Measurements from ENCODE around the gene OXGR1. TPM values are rescaled to one million over a fixed set of nuclear protein-coding genes. Genes with fewer than 3 reads are reported as not detected.

OXGR1 gene
- total and polyA plus RNA-seq, 2 of the 4 experiments (the other 2 are of a cell fraction), result not detected

GRCh38 chr13:97004886-97005285 lies 10.6 kb upstream of the OXGR1 start:
- no peak overlapping the region for H3K27ac ChIP-seq (ENCODE audit: insufficient read depth, low read length)
- no peak overlapping the region for H3K9ac ChIP-seq (ENCODE audit: low read depth, low read length)
- no peaks in the 10 kb centered on the region for H4K20me1 ChIP-seq (ENCODE audit: insufficient read depth, low read length)
- no peaks in the 10 kb centered on the region for H3K79me1 ChIP-seq (ENCODE audit: low read depth in 1 of 2, low read length in 2 of 2)
- ATAC-seq (ENCODE audit: low read depth), result no peak
- peak overlapping the region; percentile 31 for H2BK20ac ChIP-seq (ENCODE audit: low read depth, low read length)
- H3K56ac ChIP-seq (ENCODE audit: extremely low read depth, insufficient read depth, low read length), result peak overlapping the region; percentile 52; the same call in 1 of the 2 replicates
- H4K8ac ChIP-seq (ENCODE audit: low read depth in 2 of 2, low read length in 2 of 2), result 0 out of 4 replicates have a peak overlapping the region, but pooled peaks of 1 of the 2 experiments have one; percentile 7
- H3K4me2 ChIP-seq (ENCODE audit: low read depth, low read length), result peak overlapping the region; percentile 57
- intact Hi-C loops (cut with micrococcal nuclease), result no loop called here
- peaks cover 15% of the 10 kb centered on the region for H3K9me1 ChIP-seq (ENCODE audit: insufficient read depth, low read length)
- H2BK5ac ChIP-seq (ENCODE audit: low read depth, low read length, poor library complexity, severe bottlenecking), result no peak overlapping the region
- no peak overlapping the region for H4K5ac ChIP-seq (ENCODE audit: low read depth, low read length)
- in situ Hi-C loops (cut with MboI; ENCODE audit: low sequenced_read_pairs), result no loop called here
- ChIA-PET CTCF (interaction anchor here (0.6 to 1.4 kb wide), 4 partner anchors 9 to 757 kb away, joined by 3 to 4 read pairs (median 3); no protein-coding TSS in a partner anchor), POLR2A (ENCODE audit: unreplicated experiment) (no interaction called here)
- no TSS peak for BruUV-seq (replicated peaks)
- H3K4me1 ChIP-seq (ENCODE audit: control insufficient read depth, insufficient read depth, low read length), result peaks cover 9% of the 10 kb centered on the region
- no CpG with 5 or more reads among the region's 2 CpGs for WGBS, 2 experiments (ENCODE audit: extremely low coverage in 2 of 2, insufficient read length in 1 of 2)
- no peak overlapping the region; the same call in 1 of the 2 replicates for H3K23ac ChIP-seq (ENCODE audit: low read depth, low read length)
- H3K9me3 ChIP-seq (ENCODE audit: control insufficient read depth, insufficient read depth, low read length), result no peaks in the 10 kb centered on the region
- peak overlapping the region; percentile 39; the same call in 1 of the 2 replicates for H3K4ac ChIP-seq (ENCODE audit: low read depth, low read length)
- no peak for DNase-seq
- H3K27me3 ChIP-seq (ENCODE audit: control insufficient read depth, insufficient read depth, low read length), result peaks cover 5% of the 10 kb centered on the region
- no peak overlapping the region for H2BK15ac ChIP-seq (ENCODE audit: low read depth, low read length)
- no peak overlapping the region; the same call in 1 of the 2 replicates for H2AK5ac ChIP-seq (ENCODE audit: low read depth, low read length)
- peak overlapping the region; percentile 51 for H2BK120ac ChIP-seq (ENCODE audit: low read depth, low read length)
- peak overlapping the region; percentile 79 for H2AFZ ChIP-seq (replicated peaks; ENCODE audit: low read length, poor library complexity)
- no peak for TF ChIP-seq USF2 (IDR thresholded peaks at IDR 0.05; ENCODE audit: low read depth, low read length)
- no peak for TF ChIP-seq MXI1 (IDR thresholded peaks at IDR 0.05; ENCODE audit: borderline replicate concordance, low read depth, low read length)
- no peak for TF ChIP-seq RFX5 (IDR thresholded peaks at IDR 0.05; ENCODE audit: low read depth, low read length)
- TF ChIP-seq CEBPB (IDR thresholded peaks at IDR 0.05; ENCODE audit: low read depth, low read length), result no peak
- TF ChIP-seq NFE2L2 (IDR thresholded peaks at IDR 0.05; ENCODE audit: low read depth, low read length), result no peak
- no peak for TF ChIP-seq MAZ (IDR thresholded peaks at IDR 0.05; ENCODE audit: borderline replicate concordance, low read depth, low read length)
- no peak for TF ChIP-seq MAFK (IDR thresholded peaks at IDR 0.05; ENCODE audit: low read depth, low read length)
- TF ChIP-seq POLR2A (IDR thresholded peaks at IDR 0.05; ENCODE audit: low read depth, low read length), result no peak
- TF ChIP-seq BHLHE40 (IDR thresholded peaks at IDR 0.05; ENCODE audit: low read depth, low read length), result no peak
- no peak for TF ChIP-seq ELK1 (IDR thresholded peaks at IDR 0.05; ENCODE audit: borderline replicate concordance, low read depth, low read length)
- TF ChIP-seq SMC3 (IDR thresholded peaks at IDR 0.05; ENCODE audit: low read depth, low read length), result no peak
- no peak for TF ChIP-seq FOS (IDR thresholded peaks at IDR 0.05; ENCODE audit: low read depth, low read length)
- TF ChIP-seq RAD21 (IDR thresholded peaks at IDR 0.05; ENCODE audit: low read length), result no peak
- TF ChIP-seq RCOR1 (IDR thresholded peaks at IDR 0.05; ENCODE audit: insufficient replicate concordance, low read length), result no peak
- no peak for TF ChIP-seq CTCF (conservative IDR thresholded peaks at IDR 0.05; ENCODE audit: low read depth, low read length)
- H3K36me3 ChIP-seq (ENCODE audit: control insufficient read depth, insufficient read depth, low read length), result no peaks in the 10 kb centered on the region
- H4K91ac ChIP-seq (ENCODE audit: insufficient read depth, low read depth, low read length), result peak overlapping the region; percentile 53
- H3K18ac ChIP-seq (ENCODE audit: low read depth, low read length), result peak overlapping the region; percentile 28; the same call in 1 of the 2 replicates
- H2AK9ac ChIP-seq (replicated peaks; ENCODE audit: low read depth, low read length, poor library complexity), result peak overlapping the region; percentile 88
- H3K4me3 ChIP-seq (ENCODE audit: insufficient read depth, low read depth, low read length), result no peak overlapping the region
- no peak overlapping the region for H3K14ac ChIP-seq (replicated peaks; ENCODE audit: low read depth, low read length)
- dilution Hi-C loops (cut with HindIII; ENCODE audit: low sequenced_read_pairs, unreplicated experiment), result no loop called here
